Measurements from ENCODE around the gene SRP14. TPM values are rescaled to one million over a fixed set of nuclear protein-coding genes. Genes with fewer than 3 reads are reported as not detected.
A peak's percentile ranks its signal among the peaks of the same experiment; 100 is the strongest.

SRP14 gene
- total RNA-seq, 1 donor from 2014 or later, result 320 TPM

DNA sequence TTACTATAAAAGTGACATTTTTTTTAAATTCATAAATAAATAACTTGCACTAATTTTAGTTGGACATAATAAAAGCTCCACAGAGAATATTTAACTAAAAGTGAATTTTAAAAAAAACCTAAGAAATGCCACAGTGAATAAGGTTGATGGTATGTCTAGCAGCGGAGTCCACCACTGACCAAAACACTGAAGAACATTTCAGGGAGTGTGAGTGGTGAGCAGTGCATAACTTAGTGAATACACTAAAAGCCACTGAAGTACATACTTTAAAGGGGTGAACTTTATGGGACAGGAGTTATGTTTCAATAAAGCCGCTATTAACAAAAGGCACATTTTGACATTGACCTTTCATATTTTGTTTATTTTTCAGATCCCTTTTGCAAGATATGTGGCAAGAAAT lies 32.3 kb downstream of the SRP14 start:
- no peaks in the 10 kb centered on the region for H3K27me3 ChIP-seq (ENCODE audit: insufficient read depth, low read length)
- Mint-ChIP-seq H3K36me3 (ENCODE audit: low read depth, unreplicated experiment) (peaks cover 20% of the 10 kb centered on the region), H3K27ac (ENCODE audit: unreplicated experiment) (peak overlapping the region; percentile 79), H3K4me3 (ENCODE audit: unreplicated experiment) (no peak overlapping the region), H3K9me3 (ENCODE audit: unreplicated experiment) (no peaks in the 10 kb centered on the region), H3K4me1 (ENCODE audit: low read depth, unreplicated experiment) (peaks cover 41% of the 10 kb centered on the region), H3K27me3 (ENCODE audit: low read depth, unreplicated experiment) (no peaks in the 10 kb centered on the region)
- no peak overlapping the region for H2AFZ ChIP-seq (ENCODE audit: low read depth, low read length)
- H3K4me1 ChIP-seq (ENCODE audit: insufficient read depth, low read length), result peaks cover 24% of the 10 kb centered on the region
- H3K9me3 ChIP-seq (ENCODE audit: insufficient read depth, low read depth, low read length), result no peaks in the 10 kb centered on the region
- peak overlapping the region; percentile 66 for H3K27ac ChIP-seq (ENCODE audit: low read depth, low read length)
- peak overlapping the region; percentile 13 for H3K4me2 ChIP-seq (ENCODE audit: low read length)
- H4K20me1 ChIP-seq (ENCODE audit: insufficient read depth, low read length), result no peaks in the 10 kb centered on the region
- H3K36me3 ChIP-seq (ENCODE audit: insufficient read depth, low read length), result peaks cover 70% of the 10 kb centered on the region
- FAIRE-seq, result no peak
- H3K79me2 ChIP-seq (ENCODE audit: insufficient read depth, low read length), result no peaks in the 10 kb centered on the region
- peak; percentile 89 for DNase-seq (ENCODE audit: low read depth)
- H3K4me3 ChIP-seq (ENCODE audit: insufficient read depth, low read depth, low read length), result no peak overlapping the region
- no peak overlapping the region for H3K9ac ChIP-seq (ENCODE audit: low read length)
- no peak for TF ChIP-seq EZH2 (IDR thresholded peaks at IDR 0.05; ENCODE audit: insufficient read depth, low read length)

DNA sequence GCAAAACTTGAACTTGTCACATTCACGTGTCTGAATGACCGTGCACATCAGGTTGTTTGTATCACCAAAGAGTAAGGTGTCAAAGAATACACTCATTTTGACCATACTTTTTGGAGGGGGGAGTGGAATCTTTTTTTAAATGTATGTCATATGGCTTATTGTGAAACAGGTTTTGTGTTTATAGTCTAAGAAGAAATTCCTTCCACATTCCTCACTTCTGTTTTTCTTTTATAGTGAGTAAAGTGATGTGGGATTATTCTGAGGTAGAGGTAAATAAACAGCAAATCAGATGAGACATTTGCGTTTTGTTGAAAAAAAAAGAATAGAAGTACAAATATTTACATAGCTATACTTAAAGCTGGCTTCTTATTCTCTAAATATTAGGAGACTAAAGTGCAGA lies 33.0 kb downstream of the SRP14 start:
- Histone ChIP-seq H3K9ac (ENCODE audit: low read length) (peak overlapping the region; percentile 8), H4K20me1 (ENCODE audit: insufficient read depth, low read length) (no peaks in the 10 kb centered on the region), H2AFZ (ENCODE audit: low read depth, low read length) (no peak overlapping the region), H3K79me2 (ENCODE audit: insufficient read depth, low read length) (no peaks in the 10 kb centered on the region), H3K27ac (ENCODE audit: low read depth, low read length) (peak overlapping the region; percentile 66), H3K4me2 (ENCODE audit: low read length) (peak overlapping the region; percentile 12), H3K36me3 (ENCODE audit: insufficient read depth, low read length) (peaks cover 68% of the 10 kb centered on the region), H3K4me1 (ENCODE audit: insufficient read depth, low read length) (peaks cover 21% of the 10 kb centered on the region), H3K27me3 (ENCODE audit: insufficient read depth, low read length) (no peaks in the 10 kb centered on the region), H3K9me3 (ENCODE audit: insufficient read depth, low read depth, low read length) (no peaks in the 10 kb centered on the region), H3K4me3 (ENCODE audit: insufficient read depth, low read depth, low read length) (no peak overlapping the region)
- Mint-ChIP-seq H3K4me1 (ENCODE audit: low read depth, unreplicated experiment) (peaks cover 41% of the 10 kb centered on the region), H3K27ac (ENCODE audit: unreplicated experiment) (peak overlapping the region; percentile 79), H3K9me3 (ENCODE audit: unreplicated experiment) (no peaks in the 10 kb centered on the region), H3K27me3 (ENCODE audit: low read depth, unreplicated experiment) (no peaks in the 10 kb centered on the region), H3K36me3 (ENCODE audit: low read depth, unreplicated experiment) (peaks cover 16% of the 10 kb centered on the region), H3K4me3 (ENCODE audit: unreplicated experiment) (no peak overlapping the region)
- TF ChIP-seq, protein P1, sequence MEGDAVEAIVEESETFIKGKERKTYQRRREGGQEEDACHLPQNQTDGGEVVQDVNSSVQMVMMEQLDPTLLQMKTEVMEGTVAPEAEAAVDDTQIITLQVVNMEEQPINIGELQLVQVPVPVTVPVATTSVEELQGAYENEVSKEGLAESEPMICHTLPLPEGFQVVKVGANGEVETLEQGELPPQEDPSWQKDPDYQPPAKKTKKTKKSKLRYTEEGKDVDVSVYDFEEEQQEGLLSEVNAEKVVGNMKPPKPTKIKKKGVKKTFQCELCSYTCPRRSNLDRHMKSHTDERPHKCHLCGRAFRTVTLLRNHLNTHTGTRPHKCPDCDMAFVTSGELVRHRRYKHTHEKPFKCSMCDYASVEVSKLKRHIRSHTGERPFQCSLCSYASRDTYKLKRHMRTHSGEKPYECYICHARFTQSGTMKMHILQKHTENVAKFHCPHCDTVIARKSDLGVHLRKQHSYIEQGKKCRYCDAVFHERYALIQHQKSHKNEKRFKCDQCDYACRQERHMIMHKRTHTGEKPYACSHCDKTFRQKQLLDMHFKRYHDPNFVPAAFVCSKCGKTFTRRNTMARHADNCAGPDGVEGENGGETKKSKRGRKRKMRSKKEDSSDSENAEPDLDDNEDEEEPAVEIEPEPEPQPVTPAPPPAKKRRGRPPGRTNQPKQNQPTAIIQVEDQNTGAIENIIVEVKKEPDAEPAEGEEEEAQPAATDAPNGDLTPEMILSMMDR (IDR thresholded peaks at IDR 0.05; ENCODE audit: insufficient read depth, low read depth, low read length), result no peak
- TF ChIP-seq EZH2 (IDR thresholded peaks at IDR 0.05; ENCODE audit: insufficient read depth, low read length), result no peak
- DNase-seq (ENCODE audit: low read depth), result peak; percentile 53
- no peak for FAIRE-seq

DNA sequence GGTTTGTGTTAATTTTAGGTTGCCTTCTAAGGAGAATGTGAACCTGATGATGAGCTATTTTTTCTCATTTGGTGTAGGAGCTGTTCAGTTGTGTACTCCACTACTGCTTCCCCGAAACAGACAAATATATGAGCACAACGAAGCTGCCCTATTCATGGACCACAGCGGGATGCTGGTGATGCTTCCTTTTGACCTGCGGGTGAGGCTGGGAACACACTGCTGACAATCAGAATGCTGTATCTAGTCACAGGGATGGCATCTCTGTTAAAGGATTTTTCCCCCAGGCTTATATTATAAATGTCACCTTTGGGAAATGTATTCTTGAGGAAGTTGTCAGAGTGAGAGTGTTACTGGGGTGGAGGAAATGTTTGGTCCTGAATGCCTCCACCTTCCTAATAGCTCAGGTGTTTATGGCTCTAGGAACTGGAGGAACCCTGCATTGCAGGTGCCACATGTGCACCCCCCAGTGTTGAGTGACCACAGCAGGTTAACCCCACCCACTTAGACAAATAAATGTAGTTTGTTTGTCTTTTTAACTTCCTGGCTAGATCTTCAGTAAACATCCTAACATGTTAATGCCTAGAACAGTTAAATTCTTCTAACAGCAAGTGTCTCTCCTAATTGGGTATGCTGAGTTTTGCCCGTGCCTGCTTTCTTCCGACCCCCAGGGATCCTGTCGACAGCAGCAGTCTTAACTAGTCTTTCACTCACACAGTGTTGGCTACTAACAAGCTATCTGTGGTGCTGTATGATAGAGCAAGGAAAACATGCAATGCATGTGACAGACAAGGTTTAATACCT lies 35.7 kb downstream of the SRP14 start:
- TF ChIP-seq, protein P1 (IDR thresholded peaks at IDR 0.05; ENCODE audit: insufficient read depth, low read depth, low read length), result no peak
- no peak for TF ChIP-seq EZH2 (IDR thresholded peaks at IDR 0.05; ENCODE audit: insufficient read depth, low read length)
- H3K36me3 Mint-ChIP-seq (ENCODE audit: low read depth, unreplicated experiment), result peaks cover 12% of the 10 kb centered on the region
- H3K27me3 Mint-ChIP-seq (ENCODE audit: low read depth, unreplicated experiment), result no peaks in the 10 kb centered on the region
- FAIRE-seq, result no peak
- no peak overlapping the region for H3K4me3 ChIP-seq (ENCODE audit: insufficient read depth, low read depth, low read length)
- no peaks in the 10 kb centered on the region for H3K79me2 ChIP-seq (ENCODE audit: insufficient read depth, low read length)
- H3K27ac Mint-ChIP-seq (ENCODE audit: unreplicated experiment), result no peak overlapping the region
- H3K4me3 Mint-ChIP-seq (ENCODE audit: unreplicated experiment), result no peak overlapping the region
- H3K9ac ChIP-seq (ENCODE audit: low read length), result no peak overlapping the region
- H4K20me1 ChIP-seq (ENCODE audit: insufficient read depth, low read length), result no peaks in the 10 kb centered on the region
- no peak for DNase-seq (ENCODE audit: low read depth)
- no peaks in the 10 kb centered on the region for H3K27me3 ChIP-seq (ENCODE audit: insufficient read depth, low read length)
- peaks cover 18% of the 10 kb centered on the region for H3K4me1 ChIP-seq (ENCODE audit: insufficient read depth, low read length)
- H3K4me1 Mint-ChIP-seq (ENCODE audit: low read depth, unreplicated experiment), result peaks cover 35% of the 10 kb centered on the region
- H3K9me3 ChIP-seq (ENCODE audit: insufficient read depth, low read depth, low read length), result no peaks in the 10 kb centered on the region
- no peak overlapping the region for H3K4me2 ChIP-seq (ENCODE audit: low read length)
- H3K36me3 ChIP-seq (ENCODE audit: insufficient read depth, low read length), result peaks cover 50% of the 10 kb centered on the region
- no peak overlapping the region for H2AFZ ChIP-seq (ENCODE audit: low read depth, low read length)
- no peak overlapping the region for H3K27ac ChIP-seq (ENCODE audit: low read depth, low read length)
- H3K9me3 Mint-ChIP-seq (ENCODE audit: unreplicated experiment), result no peaks in the 10 kb centered on the region
